Activated CD4-positive, alpha-beta T cell treated with anti-CD3 and anti-CD28 coated beads, Interleukin-2, amount 50 U/mL, for 16 hours (primary cell): Measurements from ENCODE around the gene SMURF1.

Experiments
- DNase-seq: peaks from one replicate; pipeline ENCODE4 v3.0.0-alpha.2; 2020

SMURF1 gene

GRCh38 chr7:99042957-99043356 lies 101.0 kb downstream of the SMURF1 start:
- DNase-seq, result no peak

DNA sequence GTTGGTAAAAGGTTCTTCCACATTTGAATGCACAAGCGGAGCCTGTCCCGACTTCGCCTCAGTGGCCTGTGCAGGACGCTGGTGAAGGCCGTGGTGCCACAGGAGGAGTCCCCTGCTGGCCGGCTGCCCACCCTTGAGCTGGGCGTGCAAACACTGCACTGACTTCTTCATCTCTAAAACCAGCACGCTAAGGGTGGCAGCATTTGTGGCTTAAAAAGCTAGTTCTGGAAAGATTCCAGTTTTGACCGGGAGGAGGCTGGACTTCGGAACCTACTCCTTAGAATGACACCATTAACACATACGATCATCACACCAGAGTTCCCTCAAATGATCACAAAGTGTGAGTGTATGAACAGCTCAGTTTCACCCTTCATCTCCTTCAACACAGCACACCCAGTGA lies 102.4 kb downstream of the SMURF1 start:
- no peak for DNase-seq

- DNase-seq, result peak; percentile 63
Observed at GRCh38 chr7:99040104-99040958, 103.6 kb downstream of the SMURF1 start.

- no peak for DNase-seq
Observed at GRCh38 chr7:99039384-99039891, 104.5 kb downstream of the SMURF1 start.

- no peak for DNase-seq
Observed at GRCh38 chr7:99038086-99038855, 105.6 kb downstream of the SMURF1 start.

GRCh38 chr7:99037327-99037940 lies 106.5 kb downstream of the SMURF1 start:
- DNase-seq, result no peak

- DNase-seq, result peak; percentile 15
Observed at GRCh38 chr7:99036546-99037111, 107.3 kb downstream of the SMURF1 start.

GRCh38 chr7:99035723-99036545 lies 108.0 kb downstream of the SMURF1 start:
- no peak for DNase-seq

- no peak for DNase-seq
Observed at GRCh38 chr7:99034932-99035722, 108.8 kb downstream of the SMURF1 start.

- no peak for DNase-seq
Observed at GRCh38 chr7:99033765-99034164, 110.1 kb downstream of the SMURF1 start.

GRCh38 chr7:99032928-99033327 lies 111.0 kb downstream of the SMURF1 start:
- DNase-seq, result no peak

GRCh38 chr7:99031496-99031895 lies 112.4 kb downstream of the SMURF1 start:
- DNase-seq, result no peak

DNA sequence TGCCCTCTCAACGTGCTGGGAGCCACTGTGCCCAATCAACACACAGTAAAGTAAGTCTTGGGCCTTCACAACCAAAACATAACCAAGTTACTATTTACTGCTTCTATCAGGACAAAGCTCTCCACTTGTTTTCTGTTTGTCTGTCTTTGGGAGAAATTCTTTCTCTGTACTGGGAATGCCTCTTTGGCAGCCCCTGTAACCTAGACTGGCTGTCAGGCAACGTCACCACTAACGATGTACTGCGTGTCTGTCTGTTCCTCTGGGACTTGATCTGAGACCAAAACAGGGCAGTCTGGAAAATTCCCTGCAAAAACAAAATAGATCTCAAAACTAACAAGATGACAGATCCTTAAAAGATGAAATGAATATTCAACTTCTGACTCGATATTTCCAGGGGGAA lies 113.0 kb downstream of the SMURF1 start:
- DNase-seq, result no peak

DNA sequence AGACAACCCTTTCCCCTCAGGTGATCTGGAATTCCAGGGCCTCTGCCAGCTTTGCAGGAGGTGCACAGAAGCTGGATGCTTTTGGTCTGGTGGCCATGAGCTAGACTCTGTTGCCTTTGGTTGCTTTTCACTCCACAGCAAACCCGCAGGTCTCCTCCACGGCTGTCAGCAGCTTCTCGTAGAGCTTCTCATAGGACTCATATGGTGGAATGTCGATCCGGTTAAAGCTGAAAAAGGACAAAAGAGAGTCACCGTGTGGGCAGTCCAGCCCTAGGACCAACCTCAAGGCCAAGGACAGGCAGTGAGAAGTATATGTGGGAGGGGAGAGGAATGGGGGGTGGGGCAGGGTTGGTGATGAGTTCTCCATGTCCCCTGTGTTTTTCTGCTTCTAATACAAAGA lies 113.5 kb downstream of the SMURF1 start:
- no peak for DNase-seq

GRCh38 chr7:99029466-99030435 lies 114.2 kb downstream of the SMURF1 start:
- no peak for DNase-seq

DNA sequence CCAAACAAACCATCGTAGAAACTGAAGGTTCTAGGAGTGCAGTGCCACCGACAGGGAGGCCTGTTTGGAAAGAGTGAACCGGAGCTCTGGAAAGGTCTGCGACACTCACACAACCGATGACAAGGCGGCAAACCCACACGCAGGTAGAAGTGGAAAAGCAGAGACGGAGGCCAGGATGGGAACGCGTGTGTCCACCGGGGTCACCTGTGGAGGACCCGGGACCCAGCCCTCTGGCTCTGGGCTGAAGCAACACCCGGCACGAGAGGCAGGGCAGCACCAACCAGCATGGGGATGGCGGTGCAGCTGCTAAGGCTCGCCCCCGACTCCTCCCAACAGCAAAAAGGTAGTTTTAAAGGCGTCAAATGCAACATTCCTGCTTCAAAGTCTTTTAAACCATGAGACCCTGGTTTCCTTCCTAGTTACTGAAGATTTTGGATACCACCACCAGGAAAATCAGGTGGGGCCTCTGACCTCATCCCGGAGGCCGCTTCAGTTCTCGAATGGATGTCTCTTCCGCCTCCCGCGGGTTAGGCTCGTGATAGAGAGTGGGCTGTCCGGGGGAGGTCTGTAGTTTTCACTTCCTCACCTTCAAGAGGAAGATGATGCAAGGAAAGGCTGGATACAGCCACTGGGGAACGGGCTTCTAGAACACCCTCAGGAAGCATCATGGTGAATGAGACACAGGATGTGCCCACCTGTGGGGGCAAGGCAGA lies 115.5 kb downstream of the SMURF1 start:
- DNase-seq, result no peak

GRCh38 chr7:99027841-99028240 lies 116.1 kb downstream of the SMURF1 start:
- no peak for DNase-seq

DNA sequence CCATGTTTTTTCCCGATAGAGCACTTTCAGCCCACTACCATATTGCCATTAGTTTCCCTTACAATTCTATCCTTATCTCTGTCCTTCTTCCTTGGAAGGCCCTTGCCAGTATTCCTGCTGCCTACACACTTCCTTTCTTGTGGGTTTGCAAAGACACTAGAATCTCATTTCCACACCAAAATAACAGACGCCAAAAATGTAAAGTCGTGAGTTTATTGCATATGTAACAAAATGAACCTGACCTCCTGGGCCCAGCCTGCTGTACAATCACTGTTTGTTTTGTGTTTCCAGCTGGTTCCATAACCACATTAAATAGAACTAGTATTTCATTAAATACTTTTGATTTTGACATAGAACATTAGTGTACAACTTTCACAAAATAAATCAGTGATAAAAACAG lies 116.7 kb downstream of the SMURF1 start:
- DNase-seq, result no peak

DNA sequence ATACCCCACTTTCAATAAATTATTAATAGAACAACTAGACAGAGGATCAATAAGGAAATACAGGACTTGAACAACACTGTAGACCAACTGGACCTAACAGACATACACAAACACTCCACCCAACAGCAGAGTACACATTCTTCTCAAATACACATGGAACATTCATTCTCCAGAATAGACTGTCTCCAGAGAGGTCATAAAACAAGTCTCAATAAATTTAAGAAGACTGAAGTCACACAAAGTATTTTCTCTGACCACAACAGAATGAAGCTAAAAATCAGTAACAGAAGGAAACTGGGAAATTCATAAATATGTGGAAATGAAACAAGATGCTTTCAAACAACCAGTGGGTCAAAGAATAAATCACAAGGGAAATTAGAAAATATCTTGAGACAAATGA lies 119.8 kb downstream of the SMURF1 start:
- DNase-seq, result no peak
